Adrenal gland (tissue), 5 donors: ENCODE data around the gene SHKBP1.
A peak's percentile ranks its signal among the peaks of the same experiment; 100 is the strongest.

ENCODE experiments used
- POLR2A ChIP-seq, 2 donors: fragments of 450-650 bp; IDR thresholded peaks; one replicate each; pipeline ENCODE4 v1.6.1; 2017; ENCODE audit warnings: antibody characterized with exemption in 2 of 2, mild to moderate bottlenecking in 2 of 2, moderate library complexity in 1 of 2
- TF ChIP-seq, protein P1 (sequence below), 6 experiments: fragments of 450-650 bp in 4 of 6; fragments of 200-600 bp in 2 of 6; sonication (generic) in 1 of 6; IDR thresholded peaks; 1 replicate in 5 of 6; 2 replicates in 1 of 6; pipeline versions ENCODE4 v1.5.1 to v1.8.0; 2016 to 2021; ENCODE audit warnings: antibody characterized with exemption in 6 of 6, mild to moderate bottlenecking in 2 of 6, moderate library complexity in 1 of 6
- donor health status: DM: no; HTN: no; CAD: no.

DNA sequence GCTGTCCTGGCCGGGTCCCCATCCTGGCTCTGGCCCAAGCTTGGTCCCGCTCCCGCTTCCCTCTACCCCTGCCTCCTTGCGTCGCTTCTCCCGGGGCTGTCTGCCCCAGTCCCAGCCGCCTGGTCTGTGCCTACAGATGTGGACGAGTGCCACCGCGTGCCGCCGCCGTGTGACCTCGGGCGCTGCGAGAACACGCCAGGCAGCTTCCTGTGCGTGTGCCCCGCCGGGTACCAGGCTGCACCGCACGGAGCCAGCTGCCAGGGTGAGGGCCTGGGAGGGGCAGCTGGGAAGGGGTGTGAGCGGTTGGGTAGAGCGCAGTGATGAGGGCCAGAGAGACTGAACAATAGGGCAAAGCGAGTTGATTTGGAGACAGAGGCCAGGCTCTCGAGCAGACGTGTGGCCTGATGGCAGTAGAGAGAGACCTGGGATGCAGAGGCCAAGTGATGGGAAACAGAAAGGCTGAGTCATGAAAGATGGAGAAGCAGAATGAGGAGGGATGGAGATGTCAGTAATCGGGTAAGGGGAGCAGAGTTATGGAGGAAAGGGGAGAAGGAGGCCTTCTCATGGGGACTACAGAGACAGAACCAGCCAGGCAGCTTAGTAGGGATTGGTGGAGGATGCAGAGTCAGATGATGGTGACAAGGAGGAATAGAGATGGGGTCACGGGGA lies 33.9 kb downstream of the SHKBP1 start:
- TF ChIP-seq, protein P1, sequence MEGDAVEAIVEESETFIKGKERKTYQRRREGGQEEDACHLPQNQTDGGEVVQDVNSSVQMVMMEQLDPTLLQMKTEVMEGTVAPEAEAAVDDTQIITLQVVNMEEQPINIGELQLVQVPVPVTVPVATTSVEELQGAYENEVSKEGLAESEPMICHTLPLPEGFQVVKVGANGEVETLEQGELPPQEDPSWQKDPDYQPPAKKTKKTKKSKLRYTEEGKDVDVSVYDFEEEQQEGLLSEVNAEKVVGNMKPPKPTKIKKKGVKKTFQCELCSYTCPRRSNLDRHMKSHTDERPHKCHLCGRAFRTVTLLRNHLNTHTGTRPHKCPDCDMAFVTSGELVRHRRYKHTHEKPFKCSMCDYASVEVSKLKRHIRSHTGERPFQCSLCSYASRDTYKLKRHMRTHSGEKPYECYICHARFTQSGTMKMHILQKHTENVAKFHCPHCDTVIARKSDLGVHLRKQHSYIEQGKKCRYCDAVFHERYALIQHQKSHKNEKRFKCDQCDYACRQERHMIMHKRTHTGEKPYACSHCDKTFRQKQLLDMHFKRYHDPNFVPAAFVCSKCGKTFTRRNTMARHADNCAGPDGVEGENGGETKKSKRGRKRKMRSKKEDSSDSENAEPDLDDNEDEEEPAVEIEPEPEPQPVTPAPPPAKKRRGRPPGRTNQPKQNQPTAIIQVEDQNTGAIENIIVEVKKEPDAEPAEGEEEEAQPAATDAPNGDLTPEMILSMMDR (IDR thresholded peaks at IDR 0.05), result no peak
- peak in 1 of 2 donors; percentile 31 for TF ChIP-seq POLR2A (IDR thresholded peaks at IDR 0.05)
